HG03159 (cell line): ENCODE data around the gene BNIP5.

Experiments used
- ATAC-seq: cut with Tn5 transposase; IDR thresholded peaks from one replicate; pipeline ENCODE4 v1.9.1; 2021; ENCODE audit warnings: mild to moderate bottlenecking, moderate library complexity; ENCODE audit not compliant: unreplicated experiment

Gene BNIP5

GRCh38 chr6:36301085-36301658 is 35.5 kb downstream of the BNIP5 start:
- no peak for ATAC-seq

- no peak for ATAC-seq
These were observed 38.7 kb downstream of the BNIP5 start for GRCh38 chr6:36298027-36298426.

GRCh38 chr6:36297511-36297910 is 39.2 kb downstream of the BNIP5 start:
- no peak for ATAC-seq

- ATAC-seq = no peak
These were observed 39.6 kb downstream of the BNIP5 start for GRCh38 chr6:36297051-36297450.

- no peak for ATAC-seq
These were observed 40.4 kb downstream of the BNIP5 start for GRCh38 chr6:36296240-36296639.

- ATAC-seq = no peak
These were observed 44.5 kb downstream of the BNIP5 start for GRCh38 chr6:36292170-36292569.

GRCh38 chr6:36290668-36291620 is 45.7 kb downstream of the BNIP5 start:
- no peak for ATAC-seq

GRCh38 chr6:36289281-36289878 is 47.3 kb downstream of the BNIP5 start:
- ATAC-seq = no peak

- no peak for ATAC-seq
These were observed 49.8 kb downstream of the BNIP5 start for GRCh38 chr6:36286858-36287257.

GRCh38 chr6:36285797-36286196 is 50.9 kb downstream of the BNIP5 start:
- ATAC-seq = no peak

- ATAC-seq = no peak
These were observed 51.5 kb downstream of the BNIP5 start for GRCh38 chr6:36285187-36285671.

GRCh38 chr6:36284359-36284758 is 52.3 kb downstream of the BNIP5 start:
- no peak for ATAC-seq

- ATAC-seq = no peak
These were observed 53.1 kb downstream of the BNIP5 start for GRCh38 chr6:36283608-36284007.

- no peak for ATAC-seq
These were observed 55.7 kb downstream of the BNIP5 start for GRCh38 chr6:36280983-36281382.

- no peak for ATAC-seq
These were observed 56.2 kb downstream of the BNIP5 start for GRCh38 chr6:36280467-36280866.

- no peak for ATAC-seq
These were observed 58.7 kb downstream of the BNIP5 start for GRCh38 chr6:36277946-36278470.

- ATAC-seq = no peak
These were observed 59.8 kb downstream of the BNIP5 start for GRCh38 chr6:36276581-36277536.

- no peak for ATAC-seq
These were observed 62.7 kb downstream of the BNIP5 start for GRCh38 chr6:36273802-36274514.

- no peak for ATAC-seq
These were observed 63.6 kb downstream of the BNIP5 start for GRCh38 chr6:36273067-36273466.

- no peak for ATAC-seq
These were observed 64.5 kb downstream of the BNIP5 start for GRCh38 chr6:36272234-36272633.
